HG03108 (cell line): ENCODE measurements around the gene JCAD.
"Not testable (repeated sequence)": the region's sequence is repeated elsewhere in the genome, so short reads cannot be mapped to it uniquely, and the experiment has no call there.

ENCODE experiments used
- ATAC-seq: cut with Tn5 transposase; IDR thresholded peaks from one replicate; pipeline ENCODE4 v1.9.1; 2021; ENCODE audit warnings: moderate library complexity; ENCODE audit not compliant: unreplicated experiment

Gene JCAD

GRCh38 chr10:30026578-30026977, 32.8 kb downstream of the JCAD start:
- no peak for ATAC-seq

- ATAC-seq = no peak
Measured at GRCh38 chr10:30026080-30026479, 33.3 kb downstream of the JCAD start.

GRCh38 chr10:30025428-30025827, 34.0 kb downstream of the JCAD start:
- ATAC-seq = not testable (repeated sequence)

GRCh38 chr10:30022590-30022989, 36.8 kb downstream of the JCAD start:
- ATAC-seq = no peak

GRCh38 chr10:30019468-30019867, 39.9 kb downstream of the JCAD start:
- no peak for ATAC-seq

GRCh38 chr10:30018496-30018895, 40.9 kb downstream of the JCAD start:
- ATAC-seq = no peak

- no peak for ATAC-seq
Measured at GRCh38 chr10:30017966-30018365, 41.4 kb downstream of the JCAD start.

- ATAC-seq = no peak
Measured at GRCh38 chr10:30017556-30017955, 41.8 kb downstream of the JCAD start.

GRCh38 chr10:30014511-30014910, 44.9 kb downstream of the JCAD start:
- no peak for ATAC-seq

GRCh38 chr10:30013757-30014156, 45.6 kb downstream of the JCAD start:
- ATAC-seq = no peak

- no peak for ATAC-seq
Measured at GRCh38 chr10:30011956-30012647, 47.3 kb downstream of the JCAD start.

GRCh38 chr10:30011396-30011795, 48.0 kb downstream of the JCAD start:
- ATAC-seq = no peak

- ATAC-seq = no peak
Measured at GRCh38 chr10:30007406-30007805, 52.0 kb downstream of the JCAD start.

GRCh38 chr10:30006410-30006809, 53.0 kb downstream of the JCAD start:
- no peak for ATAC-seq

- not testable (repeated sequence) for ATAC-seq
Measured at GRCh38 chr10:30005116-30005515, 54.3 kb downstream of the JCAD start.

GRCh38 chr10:30002426-30003266, 56.7 kb downstream of the JCAD start:
- ATAC-seq = no peak

GRCh38 chr10:30000802-30001571, 58.4 kb downstream of the JCAD start:
- no peak for ATAC-seq

GRCh38 chr10:29998142-29998808, 61.1 kb downstream of the JCAD start:
- ATAC-seq = no peak

- no peak for ATAC-seq
Measured at GRCh38 chr10:29994811-29995210, 64.6 kb downstream of the JCAD start.

GRCh38 chr10:29993319-29993915, 66.0 kb downstream of the JCAD start:
- ATAC-seq = no peak

GRCh38 chr10:29992914-29993313, 66.5 kb downstream of the JCAD start:
- no peak for ATAC-seq
